MV-4-11 (cell line): ENCODE data around the gene LGR5.
"Not testable (repeated sequence)": the region's sequence is repeated elsewhere in the genome, so short reads cannot be mapped to it uniquely, and the experiment has no call there.

Experiments used
- DNase-seq: peaks from one replicate; lab custom pipeline; 2025; lab: John Stamatoyannopoulos, UW

Gene LGR5

GRCh38 chr12:71476513-71476912 is 36.9 kb downstream of the LGR5 start:
- DNase-seq = no peak

GRCh38 chr12:71477609-71478008 is 38.0 kb downstream of the LGR5 start:
- no peak for DNase-seq

GRCh38 chr12:71478270-71478669 is 38.7 kb downstream of the LGR5 start:
- DNase-seq = no peak

DNA sequence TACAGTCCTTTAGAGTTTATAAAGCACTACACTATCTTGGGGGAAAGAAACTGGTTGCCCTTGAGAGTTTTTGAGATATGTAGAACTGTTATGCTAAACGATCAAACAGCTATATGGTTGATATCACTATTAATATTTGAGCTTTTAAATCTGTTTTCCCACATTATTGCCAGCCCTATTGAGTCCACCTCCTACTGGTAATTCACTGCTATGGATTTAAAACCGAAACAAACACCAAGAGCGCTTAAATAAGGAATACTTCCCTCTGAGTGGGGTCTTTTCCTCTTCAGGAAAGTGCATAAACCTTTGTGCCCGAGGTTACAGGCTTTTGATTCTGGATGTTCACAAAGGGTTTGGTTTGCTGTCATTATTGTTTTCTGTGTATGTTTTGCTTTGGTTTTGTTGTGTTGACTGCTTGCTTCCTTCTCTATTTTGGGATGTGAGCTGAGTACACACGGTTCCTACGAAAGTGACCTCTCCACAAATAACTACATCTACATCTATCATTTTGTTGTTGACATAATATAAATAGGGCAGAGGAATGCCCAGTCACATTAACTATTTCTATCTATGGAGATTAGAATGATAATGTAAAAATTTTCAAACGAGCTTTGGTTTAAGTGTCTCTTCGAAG is 44.8 kb downstream of the LGR5 start:
- no peak for DNase-seq

DNA sequence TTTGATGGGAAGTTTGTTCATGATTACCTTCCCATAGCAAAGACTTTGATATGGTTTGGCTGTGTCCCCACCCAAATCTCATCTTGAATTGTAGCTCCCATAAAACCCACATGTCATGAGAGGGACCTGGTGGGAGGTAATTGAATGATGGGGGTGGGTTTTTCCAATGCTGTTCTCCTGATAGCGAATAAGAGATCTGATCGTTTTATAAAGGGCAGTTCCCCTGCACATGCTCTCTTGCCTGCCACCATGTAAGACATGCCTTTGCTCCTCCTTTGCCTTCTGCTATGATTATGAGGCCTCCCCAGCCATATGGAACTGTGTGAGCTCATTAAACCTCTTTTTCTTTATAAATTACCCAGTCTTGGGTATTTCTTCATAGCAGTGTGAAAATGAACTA is 51.2 kb downstream of the LGR5 start:
- not testable (repeated sequence) for DNase-seq

GRCh38 chr12:71492604-71493003 is 53.0 kb downstream of the LGR5 start:
- DNase-seq = no peak

DNA sequence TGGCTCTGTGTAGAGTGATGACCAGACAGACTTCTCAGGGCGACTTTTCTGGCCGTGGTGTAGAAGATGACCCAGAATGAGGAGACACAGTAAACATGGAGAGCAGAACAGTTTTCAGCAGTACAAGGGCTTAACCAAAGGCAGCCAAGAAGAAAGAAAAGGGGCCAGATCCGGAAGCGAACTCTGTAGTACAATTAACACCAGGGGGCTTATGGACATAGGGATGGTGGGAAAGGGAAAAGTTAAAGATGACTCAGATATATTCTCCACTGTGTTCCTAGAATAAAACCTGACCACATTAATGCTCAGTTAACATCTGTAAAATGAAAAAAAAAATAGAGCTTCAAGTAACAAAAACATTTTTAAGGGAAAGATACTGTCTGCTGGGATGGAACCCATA is 60.2 kb downstream of the LGR5 start:
- no peak for DNase-seq

DNA sequence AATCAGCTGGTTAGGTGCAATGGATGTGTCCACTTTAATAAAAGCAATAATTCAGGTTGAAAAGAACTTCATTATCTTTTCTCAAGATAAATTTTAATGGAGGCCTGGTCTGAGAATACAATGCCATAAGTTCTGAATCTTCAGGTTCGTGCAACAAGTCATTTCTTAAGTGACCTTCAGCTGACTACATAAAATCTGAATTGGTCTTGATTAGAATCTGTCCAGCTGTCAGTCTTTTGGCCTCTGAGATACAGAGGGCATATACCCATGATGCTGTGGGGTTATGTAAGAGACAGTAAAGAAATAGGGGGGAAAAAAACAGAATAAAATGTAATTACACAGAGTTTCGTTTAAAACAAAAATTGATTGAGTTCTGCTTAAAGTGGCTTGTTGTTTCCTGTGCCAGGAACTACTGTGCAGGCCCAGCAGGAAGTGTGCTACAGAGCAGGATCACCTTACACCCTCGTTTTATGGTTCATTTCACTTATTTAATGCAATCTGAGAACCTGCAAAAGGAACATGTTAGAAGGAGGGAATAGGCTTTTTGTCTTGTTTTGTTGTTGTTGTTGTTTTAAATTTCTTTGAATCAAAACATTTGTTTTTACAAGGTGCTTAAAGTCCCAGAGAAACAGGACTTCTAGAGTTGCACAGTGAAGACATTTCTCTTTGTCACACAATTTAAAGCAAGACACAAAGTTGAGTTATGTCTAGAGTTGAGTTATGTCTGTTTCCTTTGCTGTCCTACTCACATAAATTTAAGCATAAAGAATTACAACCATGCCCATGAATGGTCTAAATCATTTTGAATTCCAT is 64.2 kb downstream of the LGR5 start:
- no peak for DNase-seq

DNA sequence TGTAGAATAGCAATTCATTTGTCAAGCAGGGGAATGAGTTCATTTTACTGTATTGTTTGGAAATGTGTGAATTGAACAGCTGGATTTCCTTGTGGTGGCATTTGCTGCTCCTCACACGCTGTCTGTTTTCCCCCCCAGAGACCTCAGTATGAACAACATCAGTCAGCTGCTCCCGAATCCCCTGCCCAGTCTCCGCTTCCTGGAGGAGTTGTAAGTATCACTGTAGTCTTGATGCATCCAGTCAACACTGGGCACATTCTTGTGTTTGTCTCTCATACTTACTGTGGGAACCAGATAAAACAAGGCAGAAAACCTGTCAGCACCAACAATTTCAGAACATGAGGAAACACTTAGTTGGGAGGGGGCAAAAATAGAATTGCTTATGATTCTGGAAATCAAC is 64.9 kb downstream of the LGR5 start:
- DNase-seq = no peak

DNA sequence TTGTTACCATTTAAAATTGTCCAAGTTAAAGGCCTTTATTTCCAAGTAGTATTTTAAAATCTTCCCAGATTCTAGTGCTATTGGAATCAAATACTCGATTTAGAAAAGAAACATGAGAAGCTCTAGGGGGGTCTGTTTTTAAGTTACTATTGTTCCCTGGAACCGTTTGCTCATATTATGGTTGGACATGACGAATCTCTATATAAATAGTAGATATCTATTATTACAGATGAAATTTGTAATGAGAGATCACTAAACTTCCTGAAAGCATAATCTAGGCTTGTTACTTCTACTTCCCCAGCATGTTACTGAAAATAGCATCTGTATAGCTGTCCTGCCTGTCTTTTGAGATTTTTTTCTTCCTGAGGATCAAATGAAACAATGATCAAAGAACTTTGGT is 70.1 kb downstream of the LGR5 start:
- DNase-seq = no peak

GRCh38 chr12:71517145-71517846 is 77.7 kb downstream of the LGR5 start:
- DNase-seq = no peak

DNA sequence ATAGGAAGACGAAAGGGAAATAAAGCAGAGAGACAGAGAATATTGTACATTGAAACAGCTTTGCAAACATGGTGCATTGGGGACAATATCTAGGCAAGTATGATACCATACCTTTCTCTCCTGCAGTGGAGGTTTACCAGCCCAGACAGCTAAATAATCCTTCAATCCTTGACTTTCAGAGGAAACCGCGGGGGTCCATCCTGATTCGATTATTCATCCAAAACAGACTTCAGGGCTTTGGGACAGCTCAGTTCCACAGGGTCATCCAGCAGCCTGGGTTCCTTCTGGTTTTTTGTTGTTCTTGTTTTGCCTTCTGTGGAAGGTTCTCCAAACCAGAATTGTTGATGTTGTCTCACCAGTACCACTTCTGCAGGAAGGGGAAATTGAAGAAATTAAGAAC is 81.5 kb downstream of the LGR5 start:
- DNase-seq = no peak

- no peak for DNase-seq
Observed at GRCh38 chr12:71524626-71525025, 85.0 kb downstream of the LGR5 start.

DNA sequence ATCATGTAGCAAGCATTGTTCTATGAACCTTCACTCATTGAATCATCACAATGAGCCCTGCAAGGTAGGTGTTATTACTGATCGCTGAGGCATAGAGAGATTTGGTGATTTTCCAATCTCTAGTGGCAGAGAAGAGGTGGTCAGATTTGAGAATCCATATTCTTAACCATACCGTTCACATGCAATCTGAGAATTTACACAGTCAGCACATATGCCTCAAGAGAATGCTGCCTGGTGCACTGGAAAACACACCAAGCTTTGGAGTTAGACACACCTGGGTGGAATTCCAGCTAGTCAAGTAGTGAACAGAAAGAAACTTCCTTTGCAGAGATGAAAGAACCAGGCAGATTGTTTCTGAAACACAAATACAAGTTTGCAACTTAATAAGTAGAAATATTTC is 94.1 kb downstream of the LGR5 start:
- no peak for DNase-seq

DNA sequence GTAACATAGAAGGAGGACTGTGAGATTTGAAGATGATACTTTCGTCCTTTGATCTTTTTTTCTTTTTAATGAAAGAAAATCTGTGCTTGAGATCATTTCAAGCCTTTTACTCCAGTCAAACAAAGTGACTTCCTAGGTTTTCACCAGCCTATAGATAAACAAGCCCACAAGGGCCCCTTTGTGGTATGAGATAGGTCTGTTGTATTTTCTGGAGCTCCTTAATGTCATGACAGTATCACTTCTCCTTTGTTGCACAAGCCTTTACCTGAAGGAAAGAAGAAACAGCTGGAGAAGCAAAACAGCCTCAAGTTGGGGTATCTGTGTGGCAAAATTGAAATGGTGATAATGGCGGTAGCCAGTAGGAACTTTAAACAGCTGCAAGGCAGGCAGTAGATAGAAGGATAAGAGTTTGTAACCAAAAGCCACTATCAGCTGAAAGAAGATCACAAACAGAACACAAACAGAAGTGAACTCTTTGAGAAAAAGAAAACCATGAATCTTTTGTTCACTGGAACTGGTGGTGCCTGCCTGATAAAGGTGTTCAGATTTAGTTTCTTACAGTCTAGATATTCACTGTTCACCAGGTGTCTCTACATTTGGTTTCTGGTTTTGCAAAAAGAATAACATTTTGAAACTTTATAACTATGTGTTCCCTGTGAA is 96.8 kb downstream of the LGR5 start:
- DNase-seq = peak; percentile 46

GRCh38 chr12:71536939-71537622 is 97.5 kb downstream of the LGR5 start:
- peak; percentile 8 for DNase-seq

- DNase-seq = no peak
Observed at GRCh38 chr12:71538807-71539206, 99.2 kb downstream of the LGR5 start.

GRCh38 chr12:71541583-71541982 is 102.0 kb downstream of the LGR5 start:
- no peak for DNase-seq

DNA sequence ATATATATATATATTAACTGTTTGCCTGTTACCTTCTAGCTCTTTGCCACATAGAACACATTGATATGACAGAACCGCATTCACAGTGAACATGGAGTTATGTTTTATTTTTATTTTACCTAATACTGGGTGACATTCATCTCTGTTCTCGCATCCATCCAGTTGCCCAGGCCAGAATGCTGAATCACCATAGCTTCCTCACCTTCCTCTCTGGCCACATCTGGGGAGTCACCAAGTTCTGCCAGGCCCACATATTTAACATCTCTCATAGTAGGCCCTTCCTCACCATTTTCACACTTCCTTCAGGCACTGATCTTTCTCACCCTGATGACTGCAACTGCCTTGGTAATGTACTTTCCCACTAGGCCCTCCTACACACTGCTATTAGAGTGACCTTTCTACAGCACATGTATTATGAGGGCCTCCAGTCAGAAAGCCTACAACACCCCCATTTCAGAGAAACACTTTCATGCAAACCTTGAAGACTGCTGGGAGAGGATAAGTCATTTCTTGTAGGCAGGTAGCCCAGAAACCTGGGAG is 106.8 kb downstream of the LGR5 start:
- DNase-seq = no peak

- DNase-seq = no peak
Observed at GRCh38 chr12:71548893-71549292, 109.3 kb downstream of the LGR5 start.

- peak; percentile 17 for DNase-seq
Observed at GRCh38 chr12:71551529-71551928, 111.9 kb downstream of the LGR5 start.
